KG1 (cell line): ENCODE results near the gene HDAC4.
"Not testable (repeated sequence)": the region's sequence is repeated elsewhere in the genome, so short reads cannot be mapped to it uniquely, and the experiment has no call there.

Source experiments
- DNase-seq: peaks from one replicate; lab custom pipeline; 2025; lab: John Stamatoyannopoulos, UW

HDAC4 gene

DNA sequence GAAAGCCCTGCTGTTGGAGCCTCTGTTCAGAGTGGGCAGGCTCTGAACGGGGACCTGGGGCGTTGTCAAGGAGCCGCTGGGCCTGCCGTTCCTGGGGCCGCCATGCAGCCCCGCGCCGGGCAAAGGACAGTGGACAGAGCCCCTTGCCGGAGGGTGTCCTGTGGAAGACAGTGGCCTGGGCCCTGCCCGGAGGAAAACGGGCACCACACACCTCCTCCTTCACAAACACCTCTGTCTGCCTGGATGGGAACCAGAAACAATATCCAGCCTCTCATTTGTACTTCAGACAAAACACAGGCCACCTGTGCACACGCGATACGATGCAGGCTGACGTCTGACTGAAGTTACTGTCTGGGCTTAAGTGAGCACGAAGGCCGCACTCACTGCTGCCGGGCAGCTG is 319.2 kb downstream of the HDAC4 start:
- DNase-seq: no peak

DNA sequence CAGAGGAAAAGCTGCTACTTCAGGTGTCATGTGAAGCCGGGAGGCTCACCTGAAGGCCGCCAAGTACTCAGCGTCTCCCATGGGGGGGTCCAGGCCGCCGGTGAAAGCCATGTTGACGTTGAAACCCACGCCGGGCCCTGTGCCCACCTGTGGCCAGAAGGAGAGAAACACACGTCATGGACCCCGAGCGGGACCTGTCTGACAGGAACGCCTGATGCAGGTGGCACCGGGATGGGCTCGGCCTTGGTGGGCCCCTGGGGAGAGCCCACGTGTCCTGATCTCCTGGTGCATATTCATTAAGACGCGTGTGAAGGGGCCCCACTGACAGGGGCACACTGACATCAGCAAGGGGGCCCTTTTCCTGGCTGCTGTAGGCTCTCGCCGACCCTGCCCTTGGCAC is 319.8 kb downstream of the HDAC4 start:
- no peak for DNase-seq

DNA sequence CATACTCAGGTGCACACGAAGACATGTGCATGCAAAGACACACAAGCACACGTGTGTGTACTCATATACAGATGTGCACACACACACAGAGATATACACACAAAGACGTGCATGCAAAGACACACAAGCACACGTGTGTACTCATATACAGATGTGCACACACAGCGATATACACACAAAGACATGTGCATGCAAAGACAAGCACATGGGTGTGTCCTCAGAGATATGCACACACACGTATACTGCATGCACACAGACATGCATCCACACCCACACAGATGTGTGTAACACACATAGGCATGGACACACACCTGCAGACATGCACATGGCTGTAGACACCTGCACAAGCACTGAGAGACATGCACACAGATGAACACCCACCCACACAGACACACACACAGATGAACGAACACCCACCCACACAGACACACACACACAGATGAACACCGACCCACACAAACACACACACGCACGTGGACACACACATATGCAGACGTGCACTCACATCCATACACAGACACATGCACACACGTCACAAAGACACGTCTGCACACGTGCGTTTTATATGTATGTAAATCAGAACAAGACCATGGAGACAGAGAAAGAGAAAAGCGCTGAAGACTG is 321.0 kb downstream of the HDAC4 start:
- DNase-seq: no peak

DNA sequence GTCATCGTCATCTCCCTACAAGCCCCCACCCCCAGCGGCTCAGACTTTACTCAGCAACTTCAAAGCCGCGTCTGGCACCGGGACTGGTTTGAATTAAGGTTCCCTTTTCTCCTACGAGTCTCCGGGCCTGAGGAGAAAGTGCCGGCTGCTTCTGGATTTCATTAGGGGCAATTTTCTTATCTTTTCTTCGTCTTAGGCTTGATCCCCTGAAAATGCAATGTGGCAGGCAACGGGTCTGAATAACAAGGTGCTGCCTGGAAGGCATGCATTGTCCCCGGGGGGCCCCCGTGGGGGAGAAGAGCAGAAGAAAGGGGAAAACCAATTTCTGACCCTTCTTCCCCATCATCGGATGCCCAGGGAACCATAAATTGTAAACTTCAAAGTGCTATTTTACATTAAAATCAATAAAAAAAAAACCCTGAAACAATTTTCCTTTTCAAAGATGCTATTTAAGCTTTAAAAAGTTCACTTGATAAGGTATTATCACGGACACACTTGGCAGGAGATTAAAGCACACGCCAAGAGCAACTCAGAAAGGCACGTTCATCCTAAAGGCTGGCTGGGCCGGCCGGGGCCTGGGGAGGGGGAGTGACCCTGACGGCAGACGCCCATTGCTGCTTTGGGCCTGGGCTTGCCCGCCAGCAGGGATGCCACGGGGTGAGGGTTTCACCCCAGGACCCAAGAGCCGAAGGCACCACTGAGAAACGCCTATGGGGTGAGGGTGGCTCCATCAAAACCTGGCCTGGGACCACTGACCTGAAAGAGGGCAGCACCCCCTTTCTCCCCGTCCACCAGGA is 322.5 kb downstream of the HDAC4 start:
- no peak for DNase-seq

DNA sequence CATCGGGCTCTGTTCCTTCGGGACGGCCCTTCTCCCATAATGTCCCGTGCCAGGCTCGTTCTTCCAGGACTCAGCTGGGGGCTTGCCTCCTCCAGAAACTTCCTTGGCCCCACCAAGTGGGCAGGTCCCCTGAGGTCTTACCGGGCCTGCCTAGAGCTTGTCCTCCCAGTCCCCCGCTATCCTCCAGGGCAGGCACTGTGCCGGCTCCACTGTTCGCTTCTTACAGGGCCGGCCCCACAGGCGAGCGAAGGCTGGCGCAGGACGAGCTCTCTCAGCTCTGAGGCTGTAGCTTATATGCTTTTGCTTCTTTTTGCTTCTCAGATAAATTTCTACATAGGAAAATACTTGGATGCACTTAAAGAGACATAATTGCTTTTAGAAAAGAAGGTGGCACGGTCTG is 323.6 kb downstream of the HDAC4 start:
- DNase-seq: no peak

DNA sequence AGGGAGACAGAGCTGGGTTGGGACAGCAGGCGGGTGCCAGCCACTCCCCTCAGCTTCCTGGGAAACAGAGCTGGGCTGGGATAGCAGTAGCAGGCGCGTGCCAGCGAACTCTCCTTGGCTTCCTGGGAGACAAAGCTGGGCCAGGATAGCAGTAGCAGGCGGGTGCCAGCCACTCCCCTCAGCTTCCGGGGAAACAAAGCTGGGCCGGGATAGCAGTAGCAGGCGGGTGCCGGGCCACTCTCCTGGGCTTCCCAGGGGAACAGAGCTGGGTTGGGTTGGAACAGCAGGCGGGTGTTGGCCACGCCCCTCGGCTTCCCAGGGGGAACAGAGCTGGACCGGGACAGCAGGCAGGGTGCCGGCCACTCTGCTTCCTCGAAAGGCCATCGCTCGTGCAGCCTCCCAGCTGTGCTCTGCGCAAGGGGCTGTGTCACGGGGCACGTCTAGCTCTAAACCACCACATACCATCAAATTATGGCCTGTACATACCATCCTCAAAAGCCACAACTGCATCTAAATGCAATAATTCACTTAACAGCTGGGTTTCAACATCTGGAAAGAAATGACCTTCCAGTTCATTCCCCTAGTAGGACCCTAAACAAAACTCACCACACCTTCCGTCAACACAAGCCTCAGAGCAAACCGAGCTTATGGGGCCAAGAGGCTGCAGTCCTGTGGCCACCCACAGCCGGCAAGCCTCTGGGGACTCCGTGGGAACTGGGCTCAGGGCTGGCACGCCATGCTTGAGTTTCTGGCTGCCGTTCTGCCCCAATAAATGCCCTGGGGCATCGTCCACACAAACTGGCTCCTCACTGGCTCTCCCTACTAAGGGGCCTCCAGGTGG is 324.7 kb downstream of the HDAC4 start:
- no peak for DNase-seq

DNA sequence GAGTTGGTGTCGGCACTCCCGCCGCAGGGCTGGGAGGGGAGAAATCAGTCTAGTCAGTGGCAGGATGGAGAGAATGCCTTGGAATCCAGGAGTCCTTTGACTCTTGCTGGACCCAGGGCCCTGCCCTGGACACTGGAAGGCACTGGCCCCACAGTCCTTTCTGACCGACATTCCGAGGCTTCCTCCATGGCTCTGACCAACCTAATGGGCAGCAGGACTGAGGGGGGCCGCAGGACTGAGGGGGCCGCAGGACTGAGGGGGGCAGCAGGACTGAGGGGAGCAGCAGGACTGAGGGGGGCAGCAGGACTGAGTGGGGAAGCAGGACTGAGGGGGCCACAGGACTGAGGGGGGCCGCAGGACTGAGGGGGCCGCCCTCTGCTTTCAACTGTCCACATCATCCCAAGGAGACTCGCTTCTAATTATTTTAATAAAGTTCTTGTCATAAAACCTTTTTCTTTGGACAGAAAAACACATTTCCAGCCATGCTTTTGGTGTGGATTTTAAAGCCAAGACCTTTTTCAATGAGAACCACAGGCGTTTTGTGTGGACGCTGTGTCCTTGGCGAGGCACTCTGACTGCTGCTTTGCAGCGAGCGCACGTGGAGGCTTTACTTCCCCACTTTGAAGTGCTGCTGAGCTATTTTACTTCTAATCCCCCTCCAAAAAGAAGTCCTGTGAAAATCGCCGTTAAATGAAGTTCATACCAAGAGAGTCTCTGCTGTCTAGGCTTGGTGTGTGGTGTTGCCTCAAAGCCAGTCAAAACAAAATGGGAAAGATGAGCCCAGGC is 326.9 kb downstream of the HDAC4 start:
- DNase-seq: no peak

DNA sequence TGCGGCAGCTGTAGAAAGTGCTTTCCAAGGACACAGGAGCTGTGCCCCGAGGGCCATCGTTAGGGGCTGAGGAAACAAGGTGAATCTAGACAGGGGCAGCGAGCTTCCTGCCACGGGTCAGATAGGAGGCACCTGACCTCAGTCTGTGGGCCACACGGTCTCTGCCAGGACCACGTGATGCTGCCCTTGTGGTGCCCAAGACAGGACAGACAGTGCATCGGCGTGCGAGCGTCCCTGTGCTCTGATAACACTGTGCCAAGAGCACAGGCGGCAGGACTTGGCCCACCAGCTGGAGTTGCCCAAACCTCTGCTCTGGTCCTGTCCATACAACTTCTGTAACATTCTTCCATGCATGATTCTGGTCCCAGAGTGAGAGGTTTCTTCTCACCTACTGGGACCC is 327.6 kb downstream of the HDAC4 start:
- no peak for DNase-seq

DNA sequence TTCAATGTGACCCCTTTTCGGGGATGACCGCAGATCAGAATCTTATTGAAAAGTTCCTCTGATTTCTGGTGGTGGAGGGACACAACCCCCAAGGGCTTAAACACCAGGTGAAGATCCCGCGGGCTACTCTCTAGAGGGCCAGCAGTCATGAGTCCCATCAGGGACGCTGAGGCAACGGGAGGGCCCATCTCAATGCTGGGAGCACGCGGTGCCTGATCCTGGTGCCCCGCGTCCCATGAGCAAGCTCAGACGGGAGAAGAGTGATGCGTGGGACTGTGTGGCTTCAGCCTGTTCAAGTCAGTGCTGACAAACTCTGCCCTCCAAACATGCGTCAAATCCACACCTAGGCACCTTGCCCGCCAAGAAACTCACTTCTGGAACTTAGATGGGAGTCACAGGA is 328.0 kb downstream of the HDAC4 start:
- no peak for DNase-seq

DNA sequence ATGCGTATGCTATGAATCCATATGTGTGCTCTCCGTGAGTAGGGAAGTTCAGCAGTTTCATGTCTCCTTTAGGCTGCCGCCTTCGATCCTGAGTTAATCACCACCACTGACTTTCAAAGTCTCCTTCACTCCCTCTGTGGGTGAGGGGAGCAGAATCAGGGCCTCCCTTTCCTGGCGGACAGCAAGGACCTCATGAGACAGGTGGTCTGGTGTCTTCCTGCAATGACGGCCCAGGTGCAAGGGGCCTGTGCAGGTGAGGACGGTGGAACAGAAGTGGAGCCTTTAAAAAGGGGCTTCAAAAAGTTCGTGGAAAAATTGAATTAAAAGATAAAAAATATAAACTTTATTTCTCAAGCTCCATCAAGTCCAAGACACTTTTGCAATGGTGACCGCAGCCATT is 330.4 kb downstream of the HDAC4 start:
- no peak for DNase-seq

DNA sequence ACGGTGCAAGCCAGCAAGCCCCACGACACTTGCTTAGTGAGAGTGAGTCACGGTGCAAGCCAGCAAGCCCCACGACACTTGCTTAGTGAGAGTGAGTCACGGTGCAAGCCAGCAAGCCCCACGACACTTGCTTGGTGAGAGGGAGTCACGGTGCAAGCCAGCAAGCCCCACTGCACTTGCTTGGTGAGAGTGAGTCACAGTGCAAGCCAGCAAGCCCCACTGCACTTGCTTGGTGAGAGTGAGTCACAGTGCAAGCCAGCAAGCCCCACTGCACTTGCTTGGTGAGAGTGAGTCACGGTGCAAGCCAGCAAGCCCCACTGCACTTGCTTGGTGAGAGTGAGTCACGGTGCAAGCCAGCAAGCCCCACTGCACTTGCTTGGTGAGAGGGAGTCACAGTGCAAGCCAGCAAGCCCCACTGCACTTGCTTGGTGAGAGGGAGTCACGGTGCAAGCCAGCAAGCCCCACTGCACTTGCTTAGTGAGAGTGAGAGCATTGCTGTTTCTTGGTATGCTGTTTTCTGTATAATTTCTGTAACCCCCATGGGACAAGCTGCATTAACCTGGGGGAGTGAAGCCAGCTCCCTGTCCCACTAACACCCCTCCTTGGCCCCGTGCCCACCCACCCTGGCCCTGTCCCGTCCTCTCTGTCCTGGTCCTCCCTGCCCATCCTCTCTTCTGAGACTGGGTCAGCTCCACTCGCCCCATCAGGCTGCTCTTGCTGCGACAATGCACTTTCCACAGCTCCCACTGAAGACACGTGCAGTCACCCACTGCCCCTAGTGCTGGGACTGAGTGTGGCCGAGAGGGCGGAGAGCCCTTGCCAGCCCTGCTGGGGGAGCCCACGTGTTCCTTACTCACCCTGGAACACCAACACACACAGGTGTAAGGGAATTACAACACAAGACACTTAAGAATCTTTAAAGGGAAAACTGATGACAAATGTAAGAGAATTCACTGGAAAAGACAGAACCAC is 331.2 kb downstream of the HDAC4 start:
- DNase-seq: not testable (repeated sequence)

DNA sequence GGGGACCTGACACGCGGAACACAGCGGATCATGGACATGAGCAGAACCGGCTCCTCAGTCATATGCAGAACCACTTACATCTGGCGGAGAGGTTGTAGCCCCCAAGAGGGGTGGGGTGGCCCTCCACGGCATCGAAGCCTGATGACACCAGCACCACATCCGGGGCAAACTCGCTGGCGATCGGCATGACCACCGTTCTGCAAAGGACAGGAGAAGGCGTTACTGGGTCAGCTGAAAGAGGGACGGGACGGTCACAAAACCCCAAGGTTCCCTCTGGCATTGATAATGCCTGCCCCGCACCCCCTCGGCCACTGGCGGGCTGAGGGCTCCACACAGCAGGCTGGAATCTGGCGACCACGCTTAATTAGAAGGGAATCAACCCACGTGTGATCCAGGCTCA is 332.4 kb downstream of the HDAC4 start:
- no peak for DNase-seq

DNA sequence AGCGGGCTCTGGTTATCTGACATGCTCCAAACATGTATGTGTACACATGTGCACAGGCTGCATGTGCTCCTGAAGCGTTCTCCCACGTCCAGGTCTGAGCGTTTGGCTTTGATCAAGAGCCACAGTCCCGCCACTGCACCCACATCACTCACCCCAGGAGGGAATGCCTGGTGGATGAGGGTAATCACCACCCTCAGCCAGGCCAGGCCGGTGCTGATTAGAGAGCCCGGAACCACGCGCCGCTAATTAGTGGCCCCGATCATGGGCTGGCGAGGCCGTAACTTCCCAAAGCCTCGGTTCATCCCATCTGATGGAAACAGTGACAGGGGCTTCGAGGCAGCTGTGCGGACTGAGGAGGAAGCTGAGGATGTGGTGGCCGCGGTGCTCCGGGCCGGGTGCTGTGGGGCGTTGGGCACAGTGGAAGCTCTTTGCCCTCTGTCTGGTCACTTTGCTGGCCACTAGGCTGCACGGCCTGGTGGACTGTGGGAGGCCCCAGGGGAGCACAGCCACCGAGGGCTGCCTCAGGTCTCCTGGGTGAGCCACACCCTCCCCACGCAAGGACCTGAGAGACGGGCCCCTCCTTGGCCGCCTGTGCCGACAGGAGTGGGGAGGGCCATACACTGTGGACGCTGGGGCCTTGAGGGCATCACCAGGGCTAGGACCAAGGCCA is 333.5 kb downstream of the HDAC4 start:
- DNase-seq: no peak

DNA sequence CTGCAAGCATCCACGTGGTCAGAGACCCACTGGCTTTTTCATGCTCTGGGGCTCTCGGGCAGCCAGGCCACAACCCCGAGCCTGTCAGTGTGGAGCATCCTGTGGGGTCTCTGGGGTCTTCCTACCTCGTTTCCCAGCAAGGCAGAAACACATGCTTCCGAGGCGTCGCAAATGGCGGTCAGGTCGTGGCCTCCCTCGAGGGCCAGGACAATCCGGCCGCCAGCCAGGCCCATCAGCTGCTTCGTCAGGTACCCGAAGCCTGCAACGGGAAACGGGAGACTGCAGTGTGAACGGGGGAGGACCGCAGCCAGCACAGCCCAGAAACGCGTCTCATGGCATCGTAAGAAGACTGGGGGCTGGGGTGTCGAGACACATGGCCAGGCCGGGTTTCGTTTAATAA is 334.2 kb downstream of the HDAC4 start:
- no peak for DNase-seq

DNA sequence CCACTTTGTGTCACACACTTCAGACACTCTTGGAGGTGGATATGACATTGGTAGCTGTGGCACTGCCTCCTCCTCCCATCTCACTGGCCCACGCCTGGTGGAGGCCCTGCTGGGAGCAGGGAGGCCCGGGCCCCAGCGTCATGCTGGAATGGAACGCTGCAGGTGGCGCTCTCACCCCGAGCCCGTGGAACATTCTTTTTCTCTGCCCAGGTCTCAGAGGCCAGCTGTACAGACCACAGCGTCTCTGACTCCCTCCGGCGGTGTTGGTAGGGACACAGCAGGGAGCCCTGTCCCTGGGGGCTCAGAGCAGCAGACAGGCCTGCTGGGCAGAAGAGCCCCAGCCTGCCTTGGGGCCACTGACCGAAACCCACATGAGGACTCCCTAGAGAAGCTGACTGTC is 334.9 kb downstream of the HDAC4 start:
- DNase-seq: no peak

DNA sequence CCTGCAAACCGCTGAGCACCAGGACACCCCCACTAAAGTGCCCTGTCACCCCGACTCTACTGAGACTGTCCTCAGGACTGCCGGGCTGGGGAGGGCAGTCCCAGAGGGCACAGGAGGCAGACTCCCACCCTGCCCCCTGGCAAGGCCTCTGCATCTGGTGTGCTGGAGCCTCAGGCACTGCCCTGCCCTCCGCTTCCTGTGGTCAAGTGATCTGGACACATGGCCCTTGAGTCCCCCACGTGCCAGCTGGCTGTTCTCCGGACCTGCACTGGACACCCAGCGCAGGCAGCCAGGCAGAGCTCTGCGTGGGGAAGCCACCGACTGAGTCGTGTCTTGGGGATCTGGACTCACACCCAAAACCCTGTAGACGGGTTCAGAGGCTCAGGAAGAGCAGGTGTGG is 335.3 kb downstream of the HDAC4 start:
- no peak for DNase-seq

DNA sequence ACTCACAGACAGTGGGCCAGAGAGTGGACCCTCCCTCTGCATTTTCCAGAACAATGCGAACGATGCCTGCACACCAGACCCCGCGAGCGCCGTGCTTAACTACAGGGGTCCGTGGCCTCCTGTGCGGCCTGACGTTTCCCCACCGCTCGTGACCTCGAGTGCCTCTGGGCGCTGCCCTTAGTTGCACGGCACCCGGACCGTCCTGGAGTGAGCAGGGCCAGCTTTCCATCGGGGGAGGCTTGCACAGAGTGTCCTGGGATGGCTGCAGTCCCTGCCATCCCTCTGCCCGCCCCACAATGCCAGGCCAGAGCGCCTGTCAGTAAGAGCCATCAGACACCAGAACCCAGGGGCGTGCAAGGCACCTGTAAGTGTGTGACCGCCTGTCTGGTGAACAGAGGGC is 335.9 kb downstream of the HDAC4 start:
- no peak for DNase-seq

DNA sequence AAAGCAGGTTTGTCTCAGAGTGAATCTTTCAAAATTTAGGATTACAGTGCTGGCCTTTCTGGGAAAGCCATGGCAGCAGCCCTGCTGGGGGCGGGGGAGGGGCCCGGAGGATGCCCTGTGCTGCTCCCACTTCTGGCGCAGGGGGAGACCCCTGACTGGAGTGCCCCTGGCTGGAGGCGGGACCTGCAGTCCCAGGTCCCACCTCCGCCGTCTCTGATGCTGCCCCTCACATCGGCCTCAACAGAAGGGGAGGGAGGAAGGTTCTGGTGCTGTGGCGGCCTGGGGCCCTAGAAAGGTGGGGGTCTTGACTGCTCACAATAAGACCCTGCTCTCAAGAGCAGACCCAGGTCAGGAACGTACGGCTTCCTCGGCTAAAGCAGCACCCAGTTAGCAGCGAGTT is 336.6 kb downstream of the HDAC4 start:
- no peak for DNase-seq

DNA sequence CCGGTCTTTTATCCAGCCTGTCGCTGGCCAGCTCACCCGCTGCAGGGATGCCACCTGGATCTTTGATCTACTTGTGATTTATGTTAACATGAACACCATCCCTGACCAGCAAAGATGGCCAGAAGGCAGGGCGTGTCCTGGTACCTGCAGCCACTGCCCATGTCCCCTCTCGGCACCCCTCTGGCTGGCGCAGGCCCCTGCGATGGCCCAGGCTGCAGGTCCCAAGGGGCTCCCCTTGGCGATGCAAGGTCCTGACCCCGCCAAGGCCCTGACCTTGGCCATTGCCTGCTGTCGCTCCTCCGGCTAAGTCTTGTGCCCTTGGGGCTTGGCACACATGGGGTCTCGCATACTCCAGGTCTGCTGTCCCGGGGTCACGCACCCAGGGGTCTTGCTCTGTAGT is 338.1 kb downstream of the HDAC4 start:
- DNase-seq: no peak

DNA sequence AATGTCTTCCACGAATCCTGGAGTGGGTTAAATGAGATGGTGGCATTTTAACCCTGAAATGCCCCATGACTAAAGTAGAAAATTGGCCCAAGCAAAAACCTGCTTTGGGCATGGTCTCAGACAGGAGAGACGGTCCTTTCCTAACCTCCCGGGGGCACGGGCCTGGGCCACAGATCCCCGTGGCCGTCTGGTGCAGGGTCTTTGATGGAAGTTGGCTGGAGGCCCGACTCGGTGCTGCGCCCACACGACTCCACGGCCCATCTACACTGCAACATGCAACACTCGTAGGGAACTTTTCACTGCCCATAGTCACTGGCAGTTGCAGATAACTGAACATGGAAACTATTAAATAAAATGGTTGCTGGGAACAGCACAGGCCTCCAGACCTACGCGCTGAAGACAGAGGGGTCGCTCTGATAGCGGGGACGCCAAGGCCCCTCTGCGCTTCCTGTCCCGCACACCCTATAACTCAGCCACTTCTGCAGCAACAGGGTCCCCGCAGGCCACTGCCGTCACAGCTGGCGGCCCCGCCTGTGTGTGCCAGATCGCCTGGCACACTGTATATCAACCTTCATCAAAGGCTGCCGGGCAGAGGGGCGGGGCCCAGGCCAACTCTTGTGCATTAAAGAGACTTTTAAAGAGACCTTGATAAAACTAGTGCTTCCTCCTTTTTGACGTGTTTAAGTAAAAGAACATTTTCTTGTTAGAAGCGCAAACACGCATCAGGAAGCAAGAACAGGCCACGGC is 338.8 kb downstream of the HDAC4 start:
- no peak for DNase-seq
